SU-DHL-6 (cell line): ENCODE results near the gene SORL1.

Source experiments
- H2AFZ ChIP-seq: fragments of 200-600 bp; sonication (generic); 2 replicates; pipeline ENCODE4 v1.6.1; 2014; ENCODE audit warnings: low read depth, mild to moderate bottlenecking, moderate library complexity, mixed read lengths, antibody characterized with exemption, low read length; ENCODE audit not compliant: severe bottlenecking
- H3F3A ChIP-seq: fragments of 200-600 bp; shearing (Covaris generic); 2 replicates; pipeline ENCODE4 v1.6.0; 2016; ENCODE audit warnings: antibody characterized with exemption, mild to moderate bottlenecking; ENCODE audit not compliant: insufficient read depth
- H3K27ac ChIP-seq: fragments of 200-600 bp; sonication (generic); 2 replicates; pipeline ENCODE4 v1.5.1; 2016; ENCODE audit warnings: low read depth, mild to moderate bottlenecking, low read length, moderate library complexity, mixed read lengths
- H3K27me3 ChIP-seq: fragments of 200-600 bp; sonication (generic), shearing (Covaris generic); 2 replicates; pipeline ENCODE4 v1.6.0; 2014; ENCODE audit warnings: mild to moderate bottlenecking, low read length
- H3K36me3 ChIP-seq: fragments of 200-600 bp; sonication (generic); 2 replicates; pipeline ENCODE4 v1.6.1; 2014; ENCODE audit warnings: mild to moderate bottlenecking, low read length, mixed read lengths
- H3K4me2 ChIP-seq: fragments of 300-600, 200-600 bp; shearing (Covaris generic), sonication (generic); 2 replicates; pipeline ENCODE4 v1.6.0; 2014; ENCODE audit warnings: low read length, low read depth, mild to moderate bottlenecking; ENCODE audit not compliant: poor library complexity, severe bottlenecking
- H3K4me3 ChIP-seq: fragments of 200-600 bp; sonication (generic); 2 replicates; pipeline ENCODE4 v1.5.1; 2014; ENCODE audit warnings: antibody characterized with exemption, low read length, mild to moderate bottlenecking, mixed read lengths; ENCODE audit not compliant: insufficient read depth, poor library complexity, severe bottlenecking
- H3K79me2 ChIP-seq: fragments of 200-600 bp; sonication (generic); 2 replicates; pipeline ENCODE4 v1.6.1; 2014; ENCODE audit warnings: mild to moderate bottlenecking, low read length, moderate library complexity; ENCODE audit not compliant: insufficient read depth
- H3K9ac ChIP-seq: fragments of 200-600 bp; sonication (generic); 2 replicates; pipeline ENCODE4 v1.7.0; 2014; ENCODE audit warnings: mild to moderate bottlenecking, low read length
- H3K9me2 ChIP-seq: fragments of 200-600 bp; sonication (generic); replicated peaks from 2 replicates; pipeline ENCODE4 v1.6.1; 2014; ENCODE audit warnings: low read length; ENCODE audit not compliant: insufficient read depth
- H3K9me3 ChIP-seq: fragments of 200-600 bp; sonication (generic); 2 replicates; pipeline ENCODE4 v1.6.1; 2014; ENCODE audit warnings: low read length, mixed read lengths; ENCODE audit not compliant: insufficient read depth
- H4K20me1 ChIP-seq: fragments of 200-600 bp; sonication (generic); 2 replicates; pipeline ENCODE4 v1.6.1; 2014; ENCODE audit warnings: low read depth, mild to moderate bottlenecking, antibody characterized with exemption, low read length, moderate library complexity, mixed read lengths
- EZH2phosphoT487 ChIP-seq: fragments of 200-600 bp; sonication (generic), shearing (Covaris generic); conservative IDR thresholded peaks from 2 replicates; pipeline ENCODE4 v1.6.1; 2018; ENCODE audit warnings: mild to moderate bottlenecking, antibody characterized with exemption, low read length, moderate library complexity, mixed read lengths
- TF ChIP-seq, protein P1 (sequence below): fragments of 200-600 bp; sonication (generic); IDR thresholded peaks from one replicate; pipeline ENCODE4 v1.5.1; 2017; ENCODE audit warnings: antibody characterized with exemption, mild to moderate bottlenecking, low read length, moderate library complexity; ENCODE audit not compliant: insufficient read depth, poor library complexity, severe bottlenecking

SORL1 gene

DNA sequence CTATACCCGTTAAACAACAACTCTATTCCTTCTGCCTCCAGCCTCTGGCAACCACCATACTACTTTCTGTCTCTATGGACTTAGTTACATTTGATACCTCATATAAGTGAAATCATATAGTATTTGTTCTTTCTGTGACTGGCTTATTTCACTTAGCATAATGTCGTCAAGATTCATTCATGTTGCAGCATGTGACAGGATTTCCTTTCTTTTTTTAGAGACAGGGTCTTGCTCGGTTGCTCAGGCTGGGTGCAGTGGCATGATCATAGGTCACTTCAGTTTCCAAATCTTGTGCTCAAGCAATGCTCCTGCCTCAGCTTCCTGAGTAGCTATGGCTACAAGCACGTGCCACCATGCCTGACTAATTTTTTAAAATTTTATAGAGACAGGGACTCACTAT is 29.4 kb upstream of the SORL1 start:
- Histone ChIP-seq H3K36me3 (no peaks in the 10 kb centered on the region), H3F3A (peaks cover 52% of the 10 kb centered on the region), H3K4me2 (peak overlapping the region; percentile 48), H3K27ac (peak overlapping the region; percentile 73), H3K9ac (peak overlapping the region; percentile 31), H3K9me2 (no peaks in the 10 kb centered on the region), H3K79me2 (no peaks in the 10 kb centered on the region), H3K27me3 (no peaks in the 10 kb centered on the region), H2AFZ (no peak overlapping the region), H3K9me3 (no peaks in the 10 kb centered on the region), H4K20me1 (no peaks in the 10 kb centered on the region), H3K4me3 (peak overlapping the region; percentile 10)
- TF ChIP-seq EZH2phosphoT487, result no peak
- TF ChIP-seq, protein P1, sequence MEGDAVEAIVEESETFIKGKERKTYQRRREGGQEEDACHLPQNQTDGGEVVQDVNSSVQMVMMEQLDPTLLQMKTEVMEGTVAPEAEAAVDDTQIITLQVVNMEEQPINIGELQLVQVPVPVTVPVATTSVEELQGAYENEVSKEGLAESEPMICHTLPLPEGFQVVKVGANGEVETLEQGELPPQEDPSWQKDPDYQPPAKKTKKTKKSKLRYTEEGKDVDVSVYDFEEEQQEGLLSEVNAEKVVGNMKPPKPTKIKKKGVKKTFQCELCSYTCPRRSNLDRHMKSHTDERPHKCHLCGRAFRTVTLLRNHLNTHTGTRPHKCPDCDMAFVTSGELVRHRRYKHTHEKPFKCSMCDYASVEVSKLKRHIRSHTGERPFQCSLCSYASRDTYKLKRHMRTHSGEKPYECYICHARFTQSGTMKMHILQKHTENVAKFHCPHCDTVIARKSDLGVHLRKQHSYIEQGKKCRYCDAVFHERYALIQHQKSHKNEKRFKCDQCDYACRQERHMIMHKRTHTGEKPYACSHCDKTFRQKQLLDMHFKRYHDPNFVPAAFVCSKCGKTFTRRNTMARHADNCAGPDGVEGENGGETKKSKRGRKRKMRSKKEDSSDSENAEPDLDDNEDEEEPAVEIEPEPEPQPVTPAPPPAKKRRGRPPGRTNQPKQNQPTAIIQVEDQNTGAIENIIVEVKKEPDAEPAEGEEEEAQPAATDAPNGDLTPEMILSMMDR, result no peak

DNA sequence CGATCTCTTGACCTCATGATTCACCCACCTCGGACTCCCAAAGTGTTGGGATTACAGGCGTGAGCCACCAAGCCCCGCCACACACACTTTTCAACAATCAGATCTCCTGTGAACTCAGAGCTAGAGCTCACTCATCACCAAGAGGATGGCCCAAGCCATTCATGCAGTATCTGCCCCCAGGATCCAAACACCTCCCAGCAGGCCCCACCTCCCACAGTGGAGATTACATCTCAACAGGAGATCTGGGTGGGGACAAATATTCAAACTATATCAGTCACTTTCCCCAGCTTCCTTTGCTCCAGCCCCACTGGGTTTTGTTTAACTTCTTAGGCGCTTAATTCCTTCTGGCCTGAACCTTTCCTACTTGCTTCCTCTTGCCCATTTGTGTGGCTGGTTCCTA is 26.3 kb upstream of the SORL1 start:
- TF ChIP-seq EZH2phosphoT487, result no peak
- TF ChIP-seq, protein P1, result no peak
- Histone ChIP-seq H2AFZ (no peak overlapping the region), H3K9me2 (no peaks in the 10 kb centered on the region), H3F3A (peaks cover 75% of the 10 kb centered on the region), H3K27ac (0 out of 2 replicates have a peak overlapping the region, but pooled peaks have one; percentile 100), H4K20me1 (no peaks in the 10 kb centered on the region), H3K9me3 (no peaks in the 10 kb centered on the region), H3K27me3 (no peaks in the 10 kb centered on the region), H3K4me2 (no peak overlapping the region), H3K79me2 (no peaks in the 10 kb centered on the region), H3K9ac (no peak overlapping the region), H3K4me3 (no peak overlapping the region), H3K36me3 (no peaks in the 10 kb centered on the region)

DNA sequence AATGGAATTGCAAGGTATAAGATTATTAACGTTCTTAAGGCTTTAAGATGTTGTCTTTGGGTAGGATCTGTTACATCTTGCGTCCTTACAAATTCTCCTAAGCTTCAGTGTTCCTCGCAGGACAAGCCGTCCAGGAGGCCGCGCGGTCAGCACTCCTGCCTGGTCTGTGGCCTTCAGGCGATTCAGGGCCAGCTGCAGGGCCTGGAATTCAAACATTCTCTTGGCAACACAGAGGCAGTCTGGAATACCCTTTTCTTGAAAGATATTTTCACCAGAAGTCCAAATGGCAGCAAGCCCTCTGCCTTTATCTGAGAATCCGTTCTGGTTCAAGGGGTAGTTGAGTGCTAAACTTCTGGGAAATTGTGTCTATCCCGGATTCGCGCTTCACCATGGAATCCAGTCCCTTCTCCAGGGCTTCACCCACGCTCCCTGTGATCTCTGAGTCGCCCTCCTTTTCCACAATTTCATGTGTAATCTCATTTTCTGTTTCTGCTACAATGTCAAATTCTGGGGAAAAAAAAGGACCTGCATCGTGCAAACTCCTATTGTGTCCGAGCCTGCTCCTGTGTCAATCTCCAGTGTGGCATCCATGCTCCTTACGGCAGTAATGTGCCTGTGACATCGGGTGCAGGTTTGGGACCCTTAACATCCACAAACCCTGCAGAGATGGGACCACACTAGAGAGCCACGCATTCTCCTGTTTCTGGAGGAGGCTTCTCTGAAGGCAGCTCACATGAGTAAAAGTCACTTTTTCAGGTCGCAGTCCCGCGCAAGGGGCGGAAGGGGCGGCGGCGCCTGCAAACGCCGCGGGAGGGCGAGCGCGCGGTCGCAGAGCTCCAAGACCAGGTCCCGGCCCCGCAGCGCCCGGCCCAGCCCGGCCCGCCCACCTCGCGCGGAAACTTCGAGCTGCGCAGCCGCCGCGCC is 25.4 kb upstream of the SORL1 start:
- Histone ChIP-seq H3F3A (peaks cover 75% of the 10 kb centered on the region), H3K27ac (peak overlapping the region; percentile 100)
- TF ChIP-seq, protein P1, result no peak
- TF ChIP-seq EZH2phosphoT487, result no peak

More for the DNA sequence above, 25.4 kb upstream of the SORL1 start:
- H3K9ac ChIP-seq, result peak overlapping the region; percentile 55
- peak overlapping the region; percentile 8 for H3K4me3 ChIP-seq
- H3K9me3 ChIP-seq, result no peaks in the 10 kb centered on the region
- H3K36me3 ChIP-seq, result no peaks in the 10 kb centered on the region
- H3K4me2 ChIP-seq, result peak overlapping the region; percentile 70
- H4K20me1 ChIP-seq, result no peaks in the 10 kb centered on the region
- no peaks in the 10 kb centered on the region for H3K79me2 ChIP-seq
- no peaks in the 10 kb centered on the region for H3K27me3 ChIP-seq
- no peaks in the 10 kb centered on the region for H3K9me2 ChIP-seq
- H2AFZ ChIP-seq, result peak overlapping the region; percentile 13
